ES-I3 (cell line): ENCODE measurements around the gene BST2.
A peak's percentile ranks its signal among the peaks of the same experiment; 100 is the strongest.

Experiments
- H3K36me3 ChIP-seq: 2 replicates; pipeline ENCODE4 v1.6.1; 2013; ENCODE audit warnings: mild to moderate bottlenecking, low read length, control low read depth, moderate library complexity; ENCODE audit not compliant: insufficient read depth
- H3K4me1 ChIP-seq: 2 replicates; pipeline ENCODE4 v1.6.1; 2013; ENCODE audit warnings: mild to moderate bottlenecking, control low read depth, low read length; ENCODE audit not compliant: insufficient read depth
- H3K9ac ChIP-seq: 2 replicates; pipeline ENCODE4 v1.6.1; 2013; ENCODE audit warnings: low read depth, mild to moderate bottlenecking, low read length, moderate library complexity
- H3K9me3 ChIP-seq: 2 replicates; pipeline ENCODE4 v1.6.1; 2013; ENCODE audit warnings: mild to moderate bottlenecking, low read length, moderate library complexity; ENCODE audit not compliant: control insufficient read depth, insufficient read depth

The BST2 gene

GRCh38 chr19:17429641-17430113 lies 24.2 kb upstream of the BST2 start:
- Histone ChIP-seq H3K9ac (no peak overlapping the region), H3K4me1 (peaks cover under 1% of the 10 kb centered on the region; the same call in 1 of the 2 replicates), H3K9me3 (no peaks in the 10 kb centered on the region), H3K36me3 (no peaks in the 10 kb centered on the region)

- Histone ChIP-seq H3K4me1 (peaks cover 4% of the 10 kb centered on the region; the same call in 1 of the 2 replicates), H3K36me3 (no peaks in the 10 kb centered on the region), H3K9ac (peak overlapping the region; percentile 28), H3K9me3 (no peaks in the 10 kb centered on the region)
Observed at GRCh38 chr19:17424743-17425365, 19.4 kb upstream of the BST2 start.

GRCh38 chr19:17423429-17424208 lies 18.2 kb upstream of the BST2 start:
- no peaks in the 10 kb centered on the region for H3K36me3 ChIP-seq
- no peak overlapping the region for H3K9ac ChIP-seq
- peaks cover 9% of the 10 kb centered on the region for H3K4me1 ChIP-seq
- H3K9me3 ChIP-seq = no peaks in the 10 kb centered on the region

GRCh38 chr19:17421942-17422341 lies 16.5 kb upstream of the BST2 start:
- H3K9ac ChIP-seq = no peak overlapping the region
- no peaks in the 10 kb centered on the region for H3K9me3 ChIP-seq
- H3K4me1 ChIP-seq = peaks cover 9% of the 10 kb centered on the region

GRCh38 chr19:17420475-17420924 lies 15.1 kb upstream of the BST2 start:
- Histone ChIP-seq H3K9me3 (no peaks in the 10 kb centered on the region), H3K4me1 (peaks cover 13% of the 10 kb centered on the region), H3K9ac (peak overlapping the region; percentile 64; the same call in 1 of the 2 replicates), H3K36me3 (no peaks in the 10 kb centered on the region)

More at GRCh38 chr19:17421942-17422341, 16.5 kb upstream of the BST2 start:
- H3K36me3 ChIP-seq = no peaks in the 10 kb centered on the region

- Histone ChIP-seq H3K9ac (peak within 1 kb of the TSS; percentile 64), H3K9me3 (no peaks in the 10 kb centered on the region), H3K4me1 (peaks cover 15% of the 10 kb centered on the region), H3K36me3 (no peaks in the 10 kb centered on the region)
Observed at GRCh38 chr19:17419621-17420474, 14.4 kb upstream of the BST2 start, which contains the start of gene MVB12A. MVB12A (plus strand) TSS chr19:17420047; CDS start chr19:17420136, 89 bp downstream.

GRCh38 chr19:17419154-17419620 lies 13.8 kb upstream of the BST2 start:
- peak overlapping the region; percentile 56 for H3K9ac ChIP-seq
- H3K4me1 ChIP-seq = peaks cover 11% of the 10 kb centered on the region
- H3K36me3 ChIP-seq = no peaks in the 10 kb centered on the region
- no peaks in the 10 kb centered on the region for H3K9me3 ChIP-seq

GRCh38 chr19:17418710-17419109 lies 13.3 kb upstream of the BST2 start:
- H3K9ac ChIP-seq = peak overlapping the region; percentile 56; the same call in 1 of the 2 replicates
- no peaks in the 10 kb centered on the region for H3K9me3 ChIP-seq
- H3K36me3 ChIP-seq = no peaks in the 10 kb centered on the region
- peaks cover 11% of the 10 kb centered on the region for H3K4me1 ChIP-seq

GRCh38 chr19:17415121-17415520 lies 9.7 kb upstream of the BST2 start:
- H3K36me3 ChIP-seq = no peaks in the 10 kb centered on the region

GRCh38 chr19:17414097-17414496 lies 8.7 kb upstream of the BST2 start:
- Histone ChIP-seq H3K9me3 (no peaks in the 10 kb centered on the region), H3K4me1 (peaks cover 14% of the 10 kb centered on the region), H3K9ac (no peak overlapping the region), H3K36me3 (no peaks in the 10 kb centered on the region)

More at GRCh38 chr19:17415121-17415520, 9.7 kb upstream of the BST2 start:
- H3K4me1 ChIP-seq = peaks cover 16% of the 10 kb centered on the region
- H3K9me3 ChIP-seq = no peaks in the 10 kb centered on the region
- peak overlapping the region; percentile 24; the same call in 1 of the 2 replicates for H3K9ac ChIP-seq

GRCh38 chr19:17411801-17412200 lies 6.4 kb upstream of the BST2 start:
- Histone ChIP-seq H3K4me1 (peaks cover 13% of the 10 kb centered on the region), H3K36me3 (no peaks in the 10 kb centered on the region), H3K9me3 (no peaks in the 10 kb centered on the region), H3K9ac (no peak overlapping the region)

- no peaks in the 10 kb centered on the region for H3K9me3 ChIP-seq
- no peaks in the 10 kb centered on the region for H3K36me3 ChIP-seq
- peaks cover 19% of the 10 kb centered on the region for H3K4me1 ChIP-seq
- no peak overlapping the region for H3K9ac ChIP-seq
Observed at GRCh38 chr19:17409990-17410389, 4.6 kb upstream of the BST2 start.

- Histone ChIP-seq H3K9ac (peak overlapping the region; percentile 19), H3K9me3 (no peaks in the 10 kb centered on the region)
Observed at GRCh38 chr19:17406887-17407196, 1.4 kb upstream of the BST2 start.

More at GRCh38 chr19:17406887-17407196, 1.4 kb upstream of the BST2 start:
- H3K36me3 ChIP-seq = no peaks in the 10 kb centered on the region
- H3K4me1 ChIP-seq = peaks cover 19% of the 10 kb centered on the region
